G401 (cell line): ENCODE results near the gene NFU1. TPM values are rescaled to one million over a fixed set of nuclear protein-coding genes. Genes with fewer than 3 reads are reported as not detected.
"Not testable (repeated sequence)": the region's sequence is repeated elsewhere in the genome, so short reads cannot be mapped to it uniquely, and the experiment has no call there.

Experiments used
- DNase-seq: peaks from one replicate; pipeline ENCODE4 v3.0.0-alpha.2; 2015; ENCODE audit warnings: low spot score
- in situ Hi-C: cut with HindIII; loops from 2 replicates; pipeline ENCODE4 v1.10.0; 2016; ENCODE audit warnings: low sequenced_read_pairs, mixed read lengths
- total RNA-seq: library from RNA; depleted of rRNA; stranded (reverse); fragments of >200 nt; shearing (Covaris generic); gene quantifications from 2 replicates; pipeline ENCODE4 v1.2.3, GENCODE V29; 2014; rRNA removed

Gene NFU1
- total RNA-seq, 1 experiment from 2014 or later: 70.7 TPM

DNA sequence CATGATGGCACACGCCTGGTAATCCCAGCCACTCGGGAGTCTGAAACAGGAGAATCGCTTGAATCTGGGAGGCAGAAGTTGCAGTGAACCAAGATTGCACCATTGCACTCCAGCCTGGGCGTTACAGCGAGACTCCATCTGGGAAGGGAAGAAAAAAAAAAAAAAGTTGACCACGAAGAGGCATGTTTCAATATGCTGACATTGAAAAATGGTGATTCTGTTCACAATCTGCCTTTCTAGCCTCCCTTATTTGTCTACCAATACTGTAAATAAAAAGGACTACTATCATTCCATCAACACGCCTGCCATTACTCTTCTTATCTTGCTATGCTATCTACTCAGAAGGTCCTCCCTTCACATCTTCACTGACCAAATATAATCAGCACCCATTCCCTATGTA is 68.6 kb downstream of the NFU1 start:
- no peak for DNase-seq
- in situ Hi-C loops: no loop called here

DNA sequence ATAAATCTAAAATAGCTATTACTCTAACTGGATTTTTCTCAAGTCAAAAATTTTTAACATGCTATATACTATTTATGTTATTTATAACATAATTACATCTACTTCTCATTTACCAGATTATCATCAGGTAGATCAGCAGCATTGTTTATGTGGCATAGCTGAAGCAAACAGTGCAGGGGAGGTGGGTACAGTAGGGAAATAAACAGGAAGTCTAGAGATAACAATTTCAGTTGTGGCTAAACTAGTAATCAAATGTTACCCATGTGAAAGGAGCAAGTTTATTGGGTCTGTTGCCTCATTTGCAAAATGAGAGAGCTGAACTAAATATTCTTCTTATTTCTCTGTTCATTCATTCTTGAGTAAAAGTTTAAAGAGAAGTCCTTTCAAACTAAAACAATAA is 77.9 kb downstream of the NFU1 start:
- no peak for DNase-seq
- in situ Hi-C loops: no loop called here

GRCh38 chr2:69358914-69359313 is 78.3 kb downstream of the NFU1 start:
- in situ Hi-C loops: no loop called here
- no peak for DNase-seq

GRCh38 chr2:69356471-69356870 is 80.8 kb downstream of the NFU1 start:
- DNase-seq: no peak
- in situ Hi-C loops: no loop called here

DNA sequence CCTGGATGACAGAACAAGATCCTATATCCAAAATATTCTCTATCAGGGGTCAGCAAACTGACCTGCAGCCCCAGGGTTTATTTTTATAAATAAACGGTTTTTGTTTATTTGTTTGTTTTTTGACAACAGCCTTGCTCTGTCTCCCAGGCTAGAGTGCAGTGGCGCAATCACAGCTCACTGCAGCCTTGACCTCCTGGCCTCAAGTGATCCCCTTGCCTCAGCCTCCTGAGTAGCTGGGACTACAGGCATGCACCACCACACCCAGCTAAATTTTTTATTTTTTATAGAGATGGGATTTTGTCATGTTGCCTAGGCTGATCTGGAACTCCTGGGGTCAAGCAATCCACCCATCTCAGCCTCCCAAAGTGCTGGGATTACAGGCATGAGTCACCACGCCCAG is 82.3 kb downstream of the NFU1 start:
- DNase-seq, in situ Hi-C loops: not testable (repeated sequence)

- DNase-seq: no peak
- in situ Hi-C loops: no loop called here
Observed at GRCh38 chr2:69353360-69353759, 83.9 kb downstream of the NFU1 start.

DNA sequence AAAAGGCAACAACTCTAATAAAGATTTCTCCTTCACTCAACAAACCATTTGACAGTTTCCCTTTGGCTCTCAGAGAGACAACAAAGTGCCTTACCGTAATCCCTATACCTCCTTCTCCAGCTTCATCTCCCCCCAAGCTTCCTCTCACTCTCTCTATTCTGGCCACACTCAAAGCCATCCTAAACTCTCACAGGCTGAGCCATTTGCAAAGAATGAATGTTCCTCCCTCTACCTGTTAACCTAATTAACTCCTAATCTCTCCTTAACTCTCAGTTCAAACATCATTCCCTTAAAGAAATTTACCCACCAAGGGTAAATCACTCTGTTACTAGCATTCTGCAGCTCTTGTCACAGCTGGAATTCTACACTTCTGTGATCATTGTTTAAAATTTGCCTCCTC is 88.5 kb downstream of the NFU1 start:
- in situ Hi-C loops: no loop called here
- no peak for DNase-seq

Other genes with a start within 250 kb of the NFU1 start
- 11.6 and 20.4 TPM in 2 replicates for gene GFPT1, start 50.2 kb downstream of the NFU1 start, total RNA-seq
- 5.6 and 19.6 TPM in 2 replicates for gene AAK1, start 206.3 kb upstream of the NFU1 start, total RNA-seq